Body of pancreas (tissue), 4 donors: ENCODE measurements around the gene GRIK4.

ENCODE experiments used
- POLR2A ChIP-seq, 3 donors: fragments of 450-650 bp; IDR thresholded peaks; one replicate each; pipeline ENCODE4 v1.6.1; 2016; ENCODE audit warnings: antibody characterized with exemption in 3 of 3, mild to moderate bottlenecking in 2 of 3
- TF ChIP-seq, protein P1 (sequence below), 7 experiments: fragments of 450-650 bp in 4 of 7; fragments of 200-600 bp in 3 of 7; sonication (generic) in 3 of 7; IDR thresholded peaks; one replicate each; pipeline ENCODE4 v1.5.1; 2016 to 2019; ENCODE audit warnings: antibody characterized with exemption in 7 of 7

DNA sequence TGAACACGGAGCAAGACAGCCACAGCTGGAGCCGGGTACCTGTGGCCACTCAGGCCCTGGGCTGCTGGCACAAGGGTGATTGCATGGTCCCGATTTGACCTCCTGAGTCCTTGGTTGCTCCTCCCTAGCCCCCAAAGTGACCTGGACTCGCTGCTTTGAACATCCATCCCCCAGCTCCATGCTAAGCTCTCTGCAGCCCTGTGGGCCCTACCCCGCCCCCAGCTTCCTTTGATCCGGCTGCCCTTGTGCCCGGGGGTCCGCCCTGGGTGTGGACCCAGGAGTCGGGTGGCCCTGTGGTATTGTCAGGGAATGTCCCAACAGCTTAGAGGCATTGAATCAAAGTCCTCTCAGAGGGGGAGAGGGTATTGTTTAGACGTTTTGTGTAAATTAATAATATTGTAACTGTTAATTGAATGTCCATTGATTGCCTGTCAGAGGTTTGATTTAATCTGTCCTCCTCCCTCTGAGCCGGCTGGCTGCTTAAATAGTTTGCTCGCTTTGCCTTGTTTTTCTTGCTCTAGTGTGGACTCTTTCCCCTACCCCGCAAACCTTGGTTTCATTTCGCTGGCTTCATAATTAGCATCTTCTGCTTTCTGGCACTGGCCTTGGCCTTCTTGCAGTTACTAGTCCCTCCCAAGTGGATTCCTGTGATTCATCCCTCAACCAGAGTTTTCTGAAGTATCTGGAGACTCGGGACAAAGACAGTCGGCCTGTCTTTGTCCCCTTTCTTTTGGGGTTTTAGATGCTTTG is 20.7 kb downstream of the GRIK4 start:
- TF ChIP-seq, protein P1, sequence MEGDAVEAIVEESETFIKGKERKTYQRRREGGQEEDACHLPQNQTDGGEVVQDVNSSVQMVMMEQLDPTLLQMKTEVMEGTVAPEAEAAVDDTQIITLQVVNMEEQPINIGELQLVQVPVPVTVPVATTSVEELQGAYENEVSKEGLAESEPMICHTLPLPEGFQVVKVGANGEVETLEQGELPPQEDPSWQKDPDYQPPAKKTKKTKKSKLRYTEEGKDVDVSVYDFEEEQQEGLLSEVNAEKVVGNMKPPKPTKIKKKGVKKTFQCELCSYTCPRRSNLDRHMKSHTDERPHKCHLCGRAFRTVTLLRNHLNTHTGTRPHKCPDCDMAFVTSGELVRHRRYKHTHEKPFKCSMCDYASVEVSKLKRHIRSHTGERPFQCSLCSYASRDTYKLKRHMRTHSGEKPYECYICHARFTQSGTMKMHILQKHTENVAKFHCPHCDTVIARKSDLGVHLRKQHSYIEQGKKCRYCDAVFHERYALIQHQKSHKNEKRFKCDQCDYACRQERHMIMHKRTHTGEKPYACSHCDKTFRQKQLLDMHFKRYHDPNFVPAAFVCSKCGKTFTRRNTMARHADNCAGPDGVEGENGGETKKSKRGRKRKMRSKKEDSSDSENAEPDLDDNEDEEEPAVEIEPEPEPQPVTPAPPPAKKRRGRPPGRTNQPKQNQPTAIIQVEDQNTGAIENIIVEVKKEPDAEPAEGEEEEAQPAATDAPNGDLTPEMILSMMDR (IDR thresholded peaks at IDR 0.05): no peak
- no peak for TF ChIP-seq POLR2A (IDR thresholded peaks at IDR 0.05)
